DMS53 treated with DMSO at 0.1 percent for 48 hours (cell line): ENCODE results near the gene HEMGN.
"Not testable (repeated sequence)": the region's sequence is repeated elsewhere in the genome, so short reads cannot be mapped to it uniquely, and the experiment has no call there.

Source experiments
- DNase-seq: peaks from one replicate; lab custom pipeline; 2025; ENCODE audit not compliant: unreplicated experiment; lab: John Stamatoyannopoulos, UW

The HEMGN gene

DNA sequence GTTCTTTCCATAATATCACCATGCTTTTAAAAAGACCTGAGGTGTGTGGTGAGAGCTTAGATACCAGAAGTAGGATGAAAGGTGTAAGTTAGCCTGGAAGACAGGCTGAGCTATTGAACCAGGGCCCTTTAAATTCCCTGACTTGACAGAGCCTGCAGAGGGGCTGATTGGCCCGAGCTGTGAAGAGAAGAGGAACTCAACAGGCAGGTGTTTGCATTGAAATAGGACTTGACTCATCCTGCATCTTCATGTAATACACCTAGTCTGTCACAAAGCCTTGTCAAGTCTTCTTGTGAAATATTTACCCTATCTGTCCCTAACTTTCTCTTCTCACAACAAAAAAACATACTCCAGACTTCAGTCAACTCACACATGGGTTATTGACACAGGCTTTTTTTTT, 28.5 kb upstream of the HEMGN start:
- peak; percentile 16 for DNase-seq

GRCh38 chr9:97964901-97965300, 26.9 kb upstream of the HEMGN start:
- no peak for DNase-seq

DNA sequence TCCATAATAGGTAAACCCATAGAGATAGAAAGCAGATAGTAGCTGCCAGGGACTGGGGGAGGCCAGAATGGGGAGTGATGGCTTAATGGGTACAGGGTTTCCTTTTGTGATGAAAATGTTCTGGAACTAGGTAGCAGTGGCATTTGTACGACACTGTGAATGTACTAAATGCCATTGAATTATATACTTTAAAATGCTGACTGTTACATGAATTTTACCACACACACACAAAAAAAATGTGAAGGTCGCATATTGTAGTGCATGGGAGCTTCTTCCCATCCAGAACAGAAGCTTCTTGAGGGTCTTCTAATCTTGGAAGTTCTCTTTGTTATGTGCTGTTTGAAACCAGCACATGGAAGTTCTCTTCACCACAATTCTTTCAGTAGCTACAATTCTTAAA, 25.3 kb upstream of the HEMGN start:
- no peak for DNase-seq

DNA sequence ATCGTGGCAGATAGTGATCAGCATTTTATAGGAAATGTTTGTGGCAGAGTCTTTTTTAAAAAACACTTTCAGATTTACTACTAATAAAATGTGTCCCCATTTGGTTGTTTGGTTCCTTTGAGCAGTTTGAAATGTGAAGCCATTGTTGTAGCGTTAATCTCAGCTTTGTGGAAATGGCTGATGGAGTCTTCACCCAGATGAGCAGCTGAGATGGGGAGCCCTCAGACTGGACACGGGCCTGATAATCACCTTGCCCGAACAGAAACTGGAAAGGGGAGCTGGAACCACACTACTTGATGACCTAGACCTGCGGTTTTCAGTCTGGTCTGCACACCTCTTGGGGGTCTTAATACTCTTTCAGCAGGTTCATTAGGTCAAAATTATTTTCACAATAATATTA, 24.6 kb upstream of the HEMGN start:
- no peak for DNase-seq

GRCh38 chr9:97962136-97962535, 24.2 kb upstream of the HEMGN start:
- no peak for DNase-seq

DNA sequence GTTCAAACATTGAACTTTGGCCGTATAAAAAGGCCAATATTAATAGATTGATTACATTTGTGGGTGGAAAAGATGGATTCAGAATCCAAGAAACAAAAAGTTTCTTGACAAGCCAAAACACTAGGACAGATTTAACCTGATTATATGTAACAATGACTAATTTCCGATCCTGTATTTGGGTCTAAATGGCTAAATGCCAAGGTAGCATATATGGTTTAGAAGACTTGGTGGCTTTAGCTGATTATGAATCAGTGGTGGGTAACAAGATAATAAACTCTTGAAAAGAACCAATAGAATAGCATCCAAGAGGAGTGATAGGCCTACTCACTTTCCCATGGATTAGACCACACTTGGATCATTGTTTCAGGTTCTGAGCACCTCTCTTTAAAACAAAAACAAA, 23.4 kb upstream of the HEMGN start:
- no peak for DNase-seq

DNA sequence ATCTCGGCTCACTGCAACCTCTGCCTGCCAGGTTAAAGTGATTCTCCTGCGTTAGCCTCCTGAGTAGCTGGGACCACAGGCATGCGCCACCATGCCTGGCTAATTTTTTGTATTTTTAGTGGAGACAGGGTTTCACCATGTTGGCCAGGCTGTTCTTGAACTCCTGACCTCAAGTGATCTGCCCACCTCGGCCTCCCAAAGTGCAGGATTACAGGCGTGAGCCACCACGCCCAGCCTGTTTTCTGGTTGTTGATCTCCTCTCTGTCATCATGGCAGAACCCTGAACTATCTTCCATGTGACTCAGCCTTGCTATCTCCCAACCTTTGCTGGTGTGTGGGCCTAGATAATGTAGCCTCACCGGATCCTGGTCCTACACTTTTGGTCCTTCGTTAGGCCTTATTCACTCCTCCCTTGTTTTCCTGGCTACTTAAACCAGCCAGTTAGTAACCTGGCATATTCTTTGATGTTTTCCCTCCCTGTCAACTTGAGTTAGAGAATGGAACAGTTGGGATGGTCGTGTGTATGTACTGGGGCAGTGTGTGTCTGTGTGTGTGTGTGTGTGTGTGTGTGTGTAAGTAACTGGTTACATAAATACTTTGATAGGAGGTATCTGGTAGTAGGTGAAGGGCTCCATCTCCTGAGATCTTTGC, 22.8 kb upstream of the HEMGN start:
- not testable (repeated sequence) for DNase-seq

GRCh38 chr9:97959585-97959984, 21.6 kb upstream of the HEMGN start:
- DNase-seq, result no peak

- no peak for DNase-seq
Observed at GRCh38 chr9:97958812-97959511, 21.0 kb upstream of the HEMGN start.

DNA sequence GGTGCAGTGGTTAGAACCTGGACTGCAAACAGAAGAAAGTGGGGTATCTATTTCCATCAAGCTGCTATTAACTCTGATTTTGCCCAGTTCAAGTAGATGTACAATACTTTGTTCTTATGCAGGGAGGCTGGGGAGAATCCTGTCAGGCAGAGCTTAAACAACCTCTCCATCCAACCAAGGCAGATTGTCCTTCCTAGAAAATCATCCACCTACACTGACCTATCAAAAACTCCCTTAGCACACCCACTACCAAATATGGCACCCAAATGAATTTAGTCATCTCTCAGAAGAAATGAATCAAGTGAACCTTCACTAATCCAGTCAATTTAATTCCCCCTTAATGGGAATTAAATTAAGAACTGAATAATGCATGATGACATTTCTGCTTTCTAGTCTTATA, 18.4 kb upstream of the HEMGN start:
- no peak for DNase-seq

DNA sequence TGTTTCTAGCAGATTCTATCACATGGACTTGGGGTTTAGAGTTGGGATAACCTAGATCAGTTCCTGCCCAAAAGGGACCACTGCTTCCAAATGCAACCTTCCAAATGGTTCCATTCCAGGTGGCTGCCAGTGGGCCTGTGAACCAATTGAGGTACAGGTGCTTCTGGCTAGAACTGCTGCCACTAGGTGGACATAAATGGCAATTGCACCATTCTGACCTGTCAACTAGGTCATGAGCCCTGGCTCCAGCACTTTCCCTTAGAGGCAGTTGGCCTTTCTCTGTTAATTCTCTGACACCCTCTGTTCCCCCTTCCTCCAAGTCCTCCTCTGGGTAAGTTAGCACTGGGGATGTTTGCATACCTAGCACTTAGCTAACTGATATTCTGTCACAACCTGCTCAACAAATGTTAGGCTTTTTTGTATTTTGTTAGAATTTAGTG, 16.6 kb upstream of the HEMGN start:
- DNase-seq, result peak; percentile 67

GRCh38 chr9:97950873-97951272, 12.9 kb upstream of the HEMGN start:
- DNase-seq, result not testable (repeated sequence)

- DNase-seq, result not testable (repeated sequence)
Observed at GRCh38 chr9:97947094-97947493, 9.1 kb upstream of the HEMGN start.

DNA sequence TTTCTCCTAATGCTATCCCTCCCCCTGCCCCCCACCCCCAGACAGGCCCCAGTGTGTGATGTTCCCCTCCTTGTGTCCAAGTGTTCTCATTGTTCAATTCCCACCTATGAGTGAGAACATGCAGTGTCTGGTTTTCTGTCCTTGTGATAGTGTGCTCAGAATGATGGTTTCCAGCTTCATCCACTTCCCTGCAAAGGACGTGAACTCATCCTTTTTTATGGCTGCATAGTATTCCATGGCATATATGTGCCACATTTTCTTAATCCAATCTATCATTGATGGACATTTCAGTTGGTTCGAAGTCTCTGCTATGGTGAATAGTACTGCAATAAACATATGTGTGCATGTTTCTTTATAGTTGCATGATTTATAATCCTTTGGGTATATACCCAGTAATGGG, 7.5 kb upstream of the HEMGN start:
- DNase-seq, result not testable (repeated sequence)

DNA sequence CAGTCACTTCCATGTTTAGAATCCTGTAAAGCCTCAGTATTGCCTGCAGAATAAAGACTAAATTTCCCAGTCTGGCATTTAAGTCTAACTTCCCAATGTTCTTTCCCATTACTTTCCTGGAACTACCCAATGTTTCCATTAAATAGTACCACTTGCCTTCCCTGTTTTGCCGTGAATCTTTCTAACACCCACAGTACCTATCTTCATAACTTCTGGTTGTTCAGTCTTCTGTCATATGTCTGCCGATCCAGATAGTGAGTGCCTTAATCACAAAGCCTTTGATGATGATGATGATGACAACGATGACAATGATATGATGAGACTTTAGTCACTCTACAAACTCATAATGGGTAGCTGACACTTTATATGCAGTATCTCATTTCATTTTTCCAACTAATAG, 6.6 kb upstream of the HEMGN start:
- DNase-seq, result no peak

GRCh38 chr9:97943308-97943855, 5.4 kb upstream of the HEMGN start:
- no peak for DNase-seq

DNA sequence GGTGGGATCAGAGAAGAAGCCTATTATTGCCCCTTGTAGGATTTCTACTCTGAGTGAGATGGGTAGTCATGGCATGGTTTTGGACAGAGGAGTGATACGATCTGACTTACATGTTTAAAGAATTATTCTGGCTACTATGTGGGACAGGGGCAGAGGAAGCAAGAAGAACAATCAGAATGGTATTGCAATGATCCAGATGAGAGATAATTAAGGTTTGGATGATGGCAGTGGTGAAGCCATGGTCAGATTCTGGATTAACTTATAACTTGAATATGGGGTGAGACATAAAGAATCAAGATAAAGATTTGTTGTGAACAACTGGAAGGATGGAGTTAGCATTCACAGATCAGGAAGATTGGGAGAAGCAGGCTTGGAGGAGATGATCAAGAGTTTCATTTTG, 3.4 kb upstream of the HEMGN start:
- no peak for DNase-seq

DNA sequence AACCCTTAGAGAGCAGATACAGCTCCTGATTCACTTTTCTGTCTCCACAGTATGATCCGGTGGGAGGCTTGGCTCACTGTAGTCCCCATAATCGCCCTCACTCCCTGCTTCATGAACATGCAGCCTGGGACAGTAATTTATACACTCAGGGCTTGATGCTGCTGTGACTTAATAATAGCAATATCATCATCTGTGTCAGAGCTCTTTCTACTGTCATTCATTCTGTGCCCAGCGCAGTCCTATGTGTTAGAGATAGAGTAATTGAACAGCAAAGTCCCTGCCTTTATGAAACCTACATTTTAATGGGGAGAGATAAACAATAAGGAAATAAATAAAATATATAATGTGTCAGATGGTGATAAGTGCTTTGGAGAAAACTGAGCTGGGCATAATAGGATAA, 2.8 kb upstream of the HEMGN start:
- no peak for DNase-seq

DNA sequence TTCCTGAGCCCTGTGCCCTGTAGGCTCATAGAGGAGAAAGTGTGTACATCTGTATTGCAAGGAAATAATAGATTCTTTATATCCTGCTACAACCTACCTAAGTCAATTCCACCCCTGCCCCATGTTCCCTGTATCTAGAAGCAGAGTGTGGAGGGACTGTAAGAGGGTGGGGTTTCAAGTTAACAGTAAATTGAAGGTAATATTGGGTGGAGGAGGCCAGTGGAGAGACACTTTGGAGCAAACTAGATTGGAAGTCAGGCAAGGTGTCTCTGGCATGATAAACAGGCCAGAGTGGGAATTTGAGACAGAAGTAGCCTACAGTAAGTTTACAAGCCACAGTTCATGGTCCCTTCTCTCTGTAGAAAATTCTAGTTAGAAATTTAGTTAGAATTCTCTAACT, 2.3 kb upstream of the HEMGN start:
- no peak for DNase-seq

DNA sequence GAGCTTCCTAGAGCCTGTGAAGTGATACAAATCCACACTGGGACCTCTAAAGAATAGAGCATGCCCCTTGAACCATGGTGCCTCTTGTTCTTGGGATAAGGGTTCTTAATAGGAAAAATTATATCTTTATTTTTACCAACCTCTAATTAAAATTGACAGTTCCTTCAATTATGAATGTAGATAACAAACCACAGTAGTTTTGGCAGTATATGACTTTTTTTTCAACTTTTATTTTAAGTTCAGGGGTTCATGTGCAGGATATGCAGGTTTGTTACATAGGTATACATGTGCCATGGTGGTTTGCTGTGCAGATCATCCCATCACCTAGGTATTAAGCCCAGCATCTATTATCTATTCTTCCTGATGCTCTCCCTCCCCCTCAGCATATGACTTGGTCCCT, 974 bp downstream of the HEMGN start:
- DNase-seq, result no peak

- DNase-seq, result no peak
Observed at GRCh38 chr9:97935276-97935675, 2.7 kb downstream of the HEMGN start.

GRCh38 chr9:97934321-97935115, 3.5 kb downstream of the HEMGN start:
- no peak for DNase-seq
